ENCODE data around the gene RHOBTB3.

RHOBTB3 gene

DNA sequence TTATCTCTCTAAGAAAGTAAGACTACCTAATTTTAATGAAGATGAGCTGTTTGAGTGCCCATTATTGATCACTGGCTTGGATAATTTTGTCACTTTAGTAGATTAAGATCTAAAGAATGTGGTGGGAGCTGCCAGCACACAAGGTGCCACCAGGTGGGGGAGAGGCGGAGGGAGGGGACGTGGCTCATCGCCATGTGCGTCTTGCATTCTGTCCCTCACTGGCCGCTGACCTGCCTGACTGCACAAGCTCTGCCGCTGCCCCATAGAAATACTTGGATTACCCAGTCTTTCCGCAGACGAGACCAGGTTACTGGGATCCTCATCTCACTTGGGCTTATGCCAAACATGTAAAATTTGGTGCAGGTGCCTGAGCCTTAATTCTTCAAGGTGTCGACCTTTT is 37.6 kb downstream of the RHOBTB3 start:
- DNase-seq (ENCODE audit: low spot score) = no peak

DNA sequence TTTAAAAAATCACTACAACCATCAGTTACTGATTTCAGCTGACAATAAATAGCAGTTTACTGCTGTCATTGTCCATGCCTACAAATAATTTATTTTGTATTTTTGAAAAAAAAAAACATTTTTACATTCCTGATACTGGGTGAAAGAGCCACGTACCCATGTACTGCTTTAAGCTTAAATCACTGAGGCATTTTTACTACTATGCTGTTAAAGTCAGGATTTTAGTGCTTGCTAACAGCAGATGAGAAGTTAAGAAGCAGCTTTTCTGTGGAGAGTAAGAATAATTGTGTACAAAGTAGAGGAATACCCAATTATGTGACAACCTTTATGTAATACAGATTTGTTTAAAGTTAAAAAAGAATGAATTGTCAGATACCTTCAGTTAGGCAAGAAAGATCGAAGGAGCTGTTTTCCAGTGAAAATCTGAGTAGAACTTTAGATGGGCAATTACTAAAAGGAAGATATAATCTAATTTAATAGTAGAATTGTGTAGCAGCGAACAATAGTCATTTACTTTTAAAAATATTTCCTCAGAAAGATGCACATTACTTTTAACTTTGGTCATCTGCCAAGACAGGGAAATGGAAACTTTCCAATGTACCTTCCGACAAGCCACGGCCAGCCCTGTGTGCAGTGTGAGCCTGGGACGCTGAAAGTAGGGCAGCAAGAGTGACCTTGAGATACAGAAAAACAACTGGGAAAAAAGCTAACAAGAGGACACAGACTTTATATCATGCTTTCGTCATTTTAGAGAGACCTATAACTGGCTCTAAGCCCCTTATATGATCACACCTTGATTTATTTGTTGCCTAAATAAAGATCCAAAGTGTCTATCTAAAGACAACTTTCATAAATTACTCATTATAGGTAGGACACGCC is 39.9 kb downstream of the RHOBTB3 start:
- no peak for DNase-seq (ENCODE audit: low spot score)

DNA sequence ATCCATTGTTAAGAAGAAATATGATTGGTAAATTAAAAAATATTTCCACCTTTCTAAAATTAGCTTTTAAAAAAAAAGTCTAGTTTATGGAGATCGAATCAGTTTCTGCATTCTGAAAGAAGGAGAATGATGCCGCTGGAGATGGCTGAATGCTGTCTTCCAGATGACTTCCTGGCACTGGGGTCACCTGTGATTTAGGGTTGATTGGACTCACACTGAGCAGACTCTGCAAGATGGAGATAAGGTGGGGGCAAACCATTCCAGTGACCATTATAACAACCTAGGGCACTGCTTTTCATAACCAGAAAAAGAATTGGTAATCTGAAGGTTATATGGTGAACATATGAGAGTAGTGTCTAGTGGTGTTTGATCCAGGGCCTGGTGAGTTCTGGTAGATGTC is 40.8 kb downstream of the RHOBTB3 start:
- no peak for DNase-seq (ENCODE audit: low spot score)

DNA sequence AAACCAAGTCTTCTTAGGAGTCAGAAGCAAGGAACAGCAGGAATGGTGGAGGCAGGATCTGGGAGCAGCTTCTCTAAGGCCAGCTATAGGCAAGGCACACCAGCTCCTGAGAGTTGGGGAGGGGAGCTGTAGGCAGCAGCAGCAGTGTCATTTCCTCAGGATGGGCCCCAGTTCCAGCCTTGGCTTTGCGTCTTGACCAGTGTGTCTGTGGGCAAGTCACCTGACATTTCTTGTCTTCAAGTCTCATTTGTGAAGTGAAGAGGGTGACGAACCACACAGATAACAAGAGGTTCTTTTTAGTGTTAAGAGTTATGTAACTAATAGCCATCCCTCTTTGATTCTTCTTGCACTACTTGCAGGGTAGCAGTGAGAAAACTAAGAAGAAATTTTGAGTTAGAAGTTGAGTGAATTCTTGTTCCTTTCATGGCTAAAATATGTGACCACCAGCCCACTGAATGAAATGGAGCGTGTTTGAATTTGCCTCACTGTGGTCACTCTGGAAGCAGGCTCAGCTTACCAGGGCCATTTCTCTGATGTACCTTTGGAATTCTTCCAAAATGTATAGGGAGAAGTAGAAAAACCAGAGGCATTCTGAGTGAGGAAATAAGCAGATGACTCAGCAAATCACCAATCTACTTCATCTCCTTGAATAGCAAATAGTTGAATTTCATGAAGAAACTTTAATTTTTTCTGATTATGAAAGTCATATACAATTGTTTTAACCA is 42.4 kb downstream of the RHOBTB3 start:
- DNase-seq (ENCODE audit: low spot score) = no peak

DNA sequence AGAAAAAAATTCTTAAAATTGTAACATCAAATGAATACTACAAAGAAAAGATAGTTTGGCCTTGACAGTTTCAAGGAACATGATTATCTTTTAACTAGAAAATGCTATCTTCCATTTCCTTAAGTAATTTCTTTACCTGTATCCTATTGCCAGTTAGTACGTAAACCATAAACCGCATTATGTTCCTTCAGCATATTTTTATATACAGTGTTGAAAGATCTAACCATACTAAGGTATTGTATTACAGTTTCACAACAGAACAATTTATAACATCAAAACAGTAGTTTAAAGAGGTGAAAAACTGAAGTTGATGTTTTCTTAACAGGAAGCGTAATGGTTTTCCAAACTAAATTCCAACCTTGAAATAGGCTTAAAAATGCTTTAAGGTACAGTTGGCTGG is 46.3 kb downstream of the RHOBTB3 start:
- DNase-seq (ENCODE audit: low spot score) = no peak

DNA sequence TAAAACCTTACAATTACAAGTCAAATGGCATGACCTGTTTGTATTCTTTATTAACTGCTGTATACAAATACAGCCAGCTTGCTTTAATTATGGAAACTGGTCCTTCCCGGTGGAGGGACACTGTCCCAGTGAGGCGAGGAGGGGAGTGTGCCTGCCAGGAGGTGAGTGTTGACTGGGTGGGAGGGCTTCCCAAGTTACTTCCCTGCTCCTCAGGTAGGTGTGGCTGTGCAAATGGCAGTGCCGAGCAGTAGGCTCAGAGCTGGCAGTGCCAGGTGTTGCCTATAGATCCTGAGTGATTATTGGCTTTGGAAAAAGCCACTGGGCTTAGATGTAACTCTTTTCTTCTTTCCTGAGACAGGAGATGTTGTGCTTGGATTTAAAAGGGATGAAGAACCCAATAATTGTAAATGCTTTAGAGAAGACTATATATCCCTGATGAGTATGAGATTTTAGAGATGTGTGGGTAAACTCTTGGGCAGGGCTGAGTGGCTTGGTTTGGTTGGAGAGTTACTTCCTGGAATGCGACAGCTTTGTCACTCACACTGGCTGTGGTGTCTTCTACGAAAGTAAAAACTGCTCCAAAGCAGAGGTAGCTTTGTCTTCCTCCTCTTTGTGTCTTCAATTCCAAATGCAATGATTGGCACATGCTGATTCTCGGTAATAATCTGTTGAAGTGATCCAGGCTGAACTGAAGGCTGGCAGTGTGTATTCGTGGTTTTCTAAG is 47.7 kb downstream of the RHOBTB3 start:
- DNase-seq (ENCODE audit: low spot score) = no peak

DNA sequence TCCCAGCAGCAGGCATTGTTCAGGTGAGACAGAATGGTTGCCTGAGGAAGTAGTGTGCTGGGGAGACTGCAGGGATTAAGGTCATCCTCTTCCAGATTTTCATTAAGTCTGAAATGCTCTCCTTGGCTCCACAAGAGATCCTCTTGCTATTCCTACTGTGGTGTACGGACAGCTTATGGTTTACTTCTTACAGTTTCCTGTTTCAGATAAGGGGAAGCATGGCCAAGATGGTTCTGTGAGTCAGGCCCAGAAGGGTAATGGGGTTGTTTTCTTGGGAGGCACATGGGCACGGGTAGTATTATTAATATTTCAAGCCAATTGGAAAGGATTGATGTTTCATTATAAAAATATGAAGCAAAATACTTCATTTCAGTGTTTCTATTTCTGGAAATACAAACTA is 48.5 kb downstream of the RHOBTB3 start:
- DNase-seq (ENCODE audit: low spot score) = no peak

GRCh38 chr5:95780597-95780996 is 49.5 kb downstream of the RHOBTB3 start:
- DNase-seq (ENCODE audit: low spot score) = no peak

- peak; percentile 80 for DNase-seq (ENCODE audit: low spot score)
These were observed 50.0 kb downstream of the RHOBTB3 start for GRCh38 chr5:95781101-95781583.

GRCh38 chr5:95782181-95782580 is 51.0 kb downstream of the RHOBTB3 start:
- DNase-seq (ENCODE audit: low spot score) = no peak

DNA sequence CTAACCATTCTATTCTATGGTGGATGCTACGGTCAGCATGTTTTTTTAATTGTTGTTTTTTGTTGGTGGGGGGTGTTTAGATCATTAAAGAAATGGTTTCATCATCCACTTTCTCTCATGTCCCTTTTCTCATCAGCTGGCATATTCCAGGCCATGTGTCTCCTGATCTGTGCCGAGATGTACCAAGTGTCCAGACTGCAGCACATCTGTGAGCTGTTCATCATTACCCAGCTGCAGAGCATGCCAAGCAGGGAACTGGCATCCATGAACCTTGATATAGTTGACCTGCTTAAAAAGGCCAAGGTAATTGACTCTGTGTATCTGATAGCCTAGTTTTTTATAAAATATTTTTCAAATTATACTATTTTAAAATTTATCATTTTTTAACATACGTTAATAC is 52.5 kb downstream of the RHOBTB3 start:
- no peak for DNase-seq (ENCODE audit: low spot score)

GRCh38 chr5:95784514-95785302 is 53.6 kb downstream of the RHOBTB3 start:
- DNase-seq (ENCODE audit: low spot score) = no peak

GRCh38 chr5:95786821-95787418 is 55.8 kb downstream of the RHOBTB3 start:
- DNase-seq (ENCODE audit: low spot score) = no peak

DNA sequence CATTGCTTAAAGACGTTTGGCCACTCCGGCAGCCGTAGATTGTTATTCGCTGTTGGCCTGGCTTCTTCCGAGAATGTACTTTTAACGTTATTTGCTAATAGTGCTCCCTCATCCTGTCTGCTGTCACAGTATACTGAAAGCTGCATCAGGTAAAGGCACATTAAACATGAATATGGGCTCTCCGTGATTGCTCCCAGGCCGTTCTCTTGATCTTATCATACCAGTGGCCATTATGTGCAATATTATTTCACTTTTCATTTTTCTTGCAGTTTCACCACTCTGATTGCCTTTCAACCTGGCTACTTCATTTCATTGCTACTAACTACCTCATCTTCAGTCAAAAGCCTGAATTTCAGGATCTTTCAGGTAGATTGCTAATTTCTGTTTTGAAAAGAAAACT is 57.4 kb downstream of the RHOBTB3 start:
- no peak for DNase-seq (ENCODE audit: low spot score)

DNA sequence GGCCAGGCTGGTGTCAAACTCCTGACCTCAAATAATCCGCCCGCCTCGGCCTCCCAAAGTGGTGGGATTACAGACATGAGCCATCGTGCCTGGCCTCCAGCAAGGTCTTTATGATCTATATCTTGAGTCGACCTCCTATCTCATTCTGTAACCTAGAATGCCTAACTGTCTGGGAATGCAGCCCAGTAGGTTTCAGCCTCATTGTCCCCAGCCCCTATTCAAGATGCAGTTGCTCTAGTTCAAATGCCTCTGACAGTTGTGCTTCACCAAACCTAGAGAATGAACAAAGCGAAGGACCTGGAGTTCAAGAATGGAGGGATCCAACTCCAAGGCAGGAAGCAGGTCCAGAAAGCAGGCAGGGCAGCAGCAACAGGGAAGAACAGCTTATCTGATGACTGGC is 60.6 kb downstream of the RHOBTB3 start:
- DNase-seq (ENCODE audit: low spot score) = no peak

GRCh38 chr5:95794070-95794516 is 63.0 kb downstream of the RHOBTB3 start:
- DNase-seq (ENCODE audit: low spot score) = no peak

- DNase-seq (ENCODE audit: low spot score) = no peak
These were observed 66.2 kb downstream of the RHOBTB3 start for GRCh38 chr5:95797301-95797700.

- DNase-seq (ENCODE audit: low spot score) = no peak
These were observed 66.9 kb downstream of the RHOBTB3 start for GRCh38 chr5:95798048-95798447.

DNA sequence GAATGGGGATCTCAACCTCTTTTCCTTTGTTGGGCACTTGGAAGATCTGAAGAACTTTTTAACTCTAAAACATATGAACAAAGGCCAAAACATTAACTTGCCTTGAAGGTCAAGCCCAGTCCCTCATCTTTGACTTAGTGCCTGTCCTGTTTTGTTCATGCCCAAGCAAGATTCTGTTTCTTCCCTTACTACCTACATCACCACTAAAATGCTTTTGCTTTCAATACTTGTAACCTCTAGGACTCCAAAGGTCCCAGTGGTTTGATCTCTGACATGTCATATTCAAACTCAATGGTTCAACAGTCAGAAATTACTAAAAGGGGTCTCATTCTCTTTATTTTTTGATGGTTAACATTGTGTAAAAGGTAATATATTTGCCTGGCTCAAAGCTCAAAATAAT is 67.4 kb downstream of the RHOBTB3 start:
- no peak for DNase-seq (ENCODE audit: low spot score)

DNA sequence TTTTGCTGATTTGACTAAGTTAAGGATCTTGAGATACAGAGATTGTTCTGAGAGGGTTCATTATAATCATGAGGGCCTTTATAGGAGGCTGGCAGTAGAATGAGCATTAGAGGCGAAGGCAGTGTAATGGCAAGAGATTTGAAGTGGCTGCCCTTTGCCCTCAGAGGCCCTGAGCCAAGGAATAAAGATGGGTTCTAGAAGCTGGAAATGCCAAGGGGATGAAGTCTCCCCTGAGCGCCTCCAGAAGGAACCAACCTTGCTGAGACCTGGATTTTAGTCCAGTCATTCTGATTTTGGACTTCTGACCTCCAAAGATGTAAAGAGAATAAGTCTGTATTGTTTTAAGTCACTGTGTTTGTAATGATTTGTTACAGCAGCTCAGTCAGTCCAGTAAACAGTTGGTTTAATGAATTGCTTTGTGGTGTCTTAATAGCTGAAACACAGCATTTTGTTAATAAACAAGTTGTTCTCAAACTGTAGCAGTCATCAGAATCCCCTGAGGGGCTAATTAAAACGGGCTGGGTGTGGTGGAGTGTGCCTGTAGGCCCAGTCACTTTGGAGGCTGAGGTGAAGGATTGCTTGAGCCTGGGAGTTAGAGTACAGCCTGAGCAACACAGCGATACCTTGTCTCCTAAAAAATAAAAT is 68.2 kb downstream of the RHOBTB3 start:
- no peak for DNase-seq (ENCODE audit: low spot score)

GRCh38 chr5:95800553-95800952 is 69.4 kb downstream of the RHOBTB3 start:
- no peak for DNase-seq (ENCODE audit: low spot score)

All from CD4-positive, alpha-beta T cell treated with Interleukin-2 at 100 ng/mL for 4 hours (primary cell).